K562 treated with DMSO at 1 percent for 4 hours (cell line): ENCODE data around the gene OR4F29. TPM values are rescaled to one million over a fixed set of nuclear protein-coding genes. Genes with fewer than 3 reads are reported as not detected.

ENCODE experiments used
- total RNA-seq: library from RNA; unstranded; fragments of 300-600 nt; gene quantifications from 2 replicates; pipeline ENCODE4 v1.2.3, GENCODE V29; 2022; ENCODE audit not compliant: insufficient read depth

The OR4F29 gene
- not detected in 2 replicates for total RNA-seq

GRCh38 chr1:451578-451977 is at the start of gene OR4F29:
Gene OR4F29, minus strand, starts transcription at chr1:451678. Its CDS starts 0 bp downstream, at chr1:451678.

Other genes with a start within 250 kb of the OR4F29 start
- not detected in 2 replicates for gene OR4F16, start 235.0 kb upstream of the OR4F29 start, total RNA-seq